C4-2B (cell line): ENCODE measurements around the gene XRCC6.
A peak's percentile ranks its signal among the peaks of the same experiment; 100 is the strongest.

Experiments
- H3K27ac ChIP-seq: fragments of 450-650 bp; 2 replicates; pipeline ENCODE4 v1.5.1; 2017
- CTCF ChIP-seq: fragments of 450-650 bp; conservative IDR thresholded peaks from 2 replicates; pipeline ENCODE4 v1.5.1; 2017; ENCODE audit warnings: mild to moderate bottlenecking
- ZFX ChIP-seq: fragments of 450-650 bp; IDR thresholded peaks from 2 replicates; pipeline ENCODE4 v1.6.1; 2017

XRCC6 gene

GRCh38 chr22:41598891-41599635 lies 22.0 kb upstream of the XRCC6 start:
- TF ChIP-seq ZFX: no peak
- TF ChIP-seq CTCF: no peak

GRCh38 chr22:41600976-41601375 lies 20.1 kb upstream of the XRCC6 start:
- TF ChIP-seq ZFX (no peak), CTCF (no peak)
- no peak overlapping the region for H3K27ac ChIP-seq

More at GRCh38 chr22:41598891-41599635, 22.0 kb upstream of the XRCC6 start:
- H3K27ac ChIP-seq: no peak overlapping the region

GRCh38 chr22:41603873-41604332 lies 17.2 kb upstream of the XRCC6 start:
- H3K27ac ChIP-seq: no peak overlapping the region
- TF ChIP-seq ZFX (no peak), CTCF (no peak)

- H3K27ac ChIP-seq: no peak overlapping the region
- TF ChIP-seq CTCF (no peak), ZFX (no peak)
Measured at GRCh38 chr22:41608386-41608785, 12.7 kb upstream of the XRCC6 start.

- TF ChIP-seq CTCF (no peak), ZFX (no peak)
Measured at GRCh38 chr22:41612603-41613306, 8.3 kb upstream of the XRCC6 start.

GRCh38 chr22:41613456-41613855 lies 7.6 kb upstream of the XRCC6 start:
- no peak overlapping the region for H3K27ac ChIP-seq
- TF ChIP-seq ZFX (no peak), CTCF (no peak)

More at GRCh38 chr22:41612603-41613306, 8.3 kb upstream of the XRCC6 start:
- H3K27ac ChIP-seq: no peak overlapping the region

- TF ChIP-seq ZFX (no peak), CTCF (no peak)
- H3K27ac ChIP-seq: peak overlapping the region; percentile 97
Measured at GRCh38 chr22:41619979-41620588, 1.0 kb upstream of the XRCC6 start.
